HepG2 (cell line): ENCODE results near the gene CHID1. TPM values are rescaled to one million over a fixed set of nuclear protein-coding genes. Genes with fewer than 3 reads are reported as not detected.

Experiments
- ATAC-seq: fragments of 200-7000 bp; cut with Tn5 transposase; 3 replicates; pipeline ENCODE4 v1.9.1; 2020; ENCODE audit warnings: mild to moderate bottlenecking, moderate library complexity
- BruUV-seq: library from RNA; stranded (reverse); fragments of 400-500 nt; replicated peaks from 2 replicates; lab custom pipeline; 2021; lab: Mats Ljungman, UMichigan
- CTCF ChIA-PET: fragments of 300-600 bp; formaldehyde crosslinking; extraction: SDS; loops from one replicate; lab custom pipeline; 2021; ENCODE audit warnings: low total read pairs, inconsistent platforms, low intra/inter-chr PET ratio; lab: Yijun Ruan, JAX
- POLR2A ChIA-PET: fragments of 350-600 bp; sonication (Branson Sonifier 250); formaldehyde crosslinking; loops from one replicate; lab custom pipeline; 2020; ENCODE audit warnings: antibody characterized with exemption, inconsistent platforms; lab: Yijun Ruan, JAX
- DNase-seq: peaks from one replicate; pipeline ENCODE4 v3.0.0-alpha.2; 2015; ENCODE audit warnings: low spot score
- FAIRE-seq: peaks from 3 replicates; lab custom pipeline; 2011; peaks lifted over from hg19 to GRCh38; lab: Jason Lieb, UNC
- H2AFZ ChIP-seq: one replicate; pipeline ENCODE4 v1.6.1; 2011; ENCODE audit warnings: low read length, inconsistent platforms
- H3K27ac ChIP-seq: fragments of 300-600 bp; 3 replicates; pipeline ENCODE4 v1.8.0; 2011; ENCODE audit warnings: mixed run types, mild to moderate bottlenecking, mixed read lengths, low read length, inconsistent platforms; ENCODE audit not compliant: insufficient read depth; ENCODE audit errors: extremely low read length
- H3K27me3 ChIP-seq, 2 experiments: fragments of 200-600 bp in 1 of 2; 2 replicates in 1 of 2; 3 replicates in 1 of 2; pipeline versions ENCODE4 v1.6.0 to v1.8.0; 2011; ENCODE audit warnings: low read length in 2 of 2, mild to moderate bottlenecking in 2 of 2, moderate library complexity in 2 of 2, inconsistent platforms in 1 of 2; ENCODE audit not compliant: insufficient read depth in 2 of 2, control insufficient read depth in 1 of 2
- H3K36me3 ChIP-seq, 2 experiments: fragments of 200-600 bp in 1 of 2; replicated peaks in 1 of 2; 2 replicates in 1 of 2; 3 replicates in 1 of 2; pipeline versions ENCODE4 v1.5.1 to v1.8.0; 2011; ENCODE audit warnings: low read length in 2 of 2, inconsistent platforms in 1 of 2; ENCODE audit not compliant: insufficient read depth in 2 of 2, control insufficient read depth in 1 of 2
- H3K4me1 ChIP-seq: 2 replicates; pipeline ENCODE4 v1.5.1; 2012; ENCODE audit warnings: low read length, inconsistent platforms; ENCODE audit not compliant: insufficient read depth
- H3K4me2 ChIP-seq: 2 replicates; pipeline ENCODE4 v1.6.0; 2011; ENCODE audit warnings: low read depth, low read length, inconsistent platforms
- H3K4me3 ChIP-seq, 3 experiments: fragments of 200-600 bp in 1 of 3; sonication (generic), shearing (Covaris generic) in 1 of 3; replicated peaks in 1 of 3; 2 replicates each; pipeline ENCODE4 v1.5.1; 2011 to 2016; ENCODE audit warnings: low read length in 3 of 3, inconsistent platforms in 2 of 3, low read depth in 2 of 3, mild to moderate bottlenecking in 2 of 3, control low read depth in 1 of 3, mixed read lengths in 1 of 3; ENCODE audit not compliant: insufficient read depth in 1 of 3
- H3K79me2 ChIP-seq: one replicate; pipeline ENCODE4 v1.6.1; 2011; ENCODE audit warnings: low read length, inconsistent platforms; ENCODE audit not compliant: insufficient read depth
- H3K9ac ChIP-seq: 2 replicates; pipeline ENCODE4 v1.6.0; 2011; ENCODE audit warnings: mild to moderate bottlenecking, low read depth, low read length, inconsistent platforms; ENCODE audit not compliant: insufficient read depth
- H3K9me3 ChIP-seq: 2 replicates; pipeline ENCODE4 v1.5.1; 2012; ENCODE audit warnings: mild to moderate bottlenecking, low read length
- H4K20me1 ChIP-seq: 2 replicates; pipeline ENCODE4 v1.6.0; 2011; ENCODE audit warnings: inconsistent platforms, mild to moderate bottlenecking, low read length, moderate library complexity; ENCODE audit not compliant: insufficient read depth
- ARID5B ChIP-seq: IDR thresholded peaks from 2 replicates; pipeline ENCODE4 v1.4.0; 2020; ENCODE audit warnings: mild to moderate bottlenecking, missing genetic modification reagents
- EHMT2 ChIP-seq: fragments of 200-600 bp; sonication (generic); IDR thresholded peaks from 2 replicates; pipeline ENCODE4 v1.7.0; 2017; ENCODE audit warnings: antibody characterized with exemption, low read depth, low read length, borderline replicate concordance
- GRHL1 ChIP-seq: sonication (generic); formaldehyde crosslinking; conservative IDR thresholded peaks from 2 replicates; pipeline ENCODE4 v1.8.0; 2022; ENCODE audit warnings: missing genetic modification reagents
- PRDM15 ChIP-seq: sonication (generic); formaldehyde crosslinking; IDR thresholded peaks from 2 replicates; pipeline ENCODE4 v1.4.0; 2020; ENCODE audit warnings: missing genetic modification reagents
- SRY ChIP-seq: sonication (generic); formaldehyde crosslinking; IDR thresholded peaks from 2 replicates; pipeline ENCODE4 v1.8.0; 2022; ENCODE audit warnings: mild to moderate bottlenecking, missing genetic modification reagents
- ZBTB38 ChIP-seq: sonication (generic); formaldehyde crosslinking; IDR thresholded peaks from 2 replicates; pipeline ENCODE4 v1.5.1; 2020; ENCODE audit warnings: mild to moderate bottlenecking, missing genetic modification reagents
- ZNF225 ChIP-seq: sonication (generic); formaldehyde crosslinking; IDR thresholded peaks from 2 replicates; pipeline ENCODE4 v1.4.0; 2020; ENCODE audit warnings: mild to moderate bottlenecking, missing genetic modification reagents
- ZNF326 ChIP-seq: sonication (generic); formaldehyde crosslinking; IDR thresholded peaks from 2 replicates; pipeline ENCODE4 v1.4.0; 2020; ENCODE audit warnings: missing genetic modification reagents, borderline replicate concordance
- ZSCAN5A ChIP-seq: sonication (generic); formaldehyde crosslinking; IDR thresholded peaks from 2 replicates; pipeline ENCODE4 v1.8.0; 2022; ENCODE audit warnings: mild to moderate bottlenecking, missing genetic modification reagents, borderline replicate concordance
- WGBS: methylation state at CpG from one replicate; pipeline ENCODE4 v1.1.6; 2017; ENCODE audit warnings: low lambda C conversion rate; 5-methylcytosine and 5-hydroxymethylcytosine counted together
- in situ Hi-C: cut with HindIII; loops from 2 replicates; pipeline ENCODE4 v1.10.0; 2017; ENCODE audit warnings: low pct_unique_long_range_greater_than_20kb; ENCODE audit not compliant: extremely low pct_ligation_motif_present
- intact Hi-C: fragments of 100-400 bp; cut with micrococcal nuclease; formaldehyde crosslinking; loops from one replicate; pipeline ENCODE4 v1.10.0; 2022; ENCODE audit not compliant: unreplicated experiment
- polyA plus RNA-seq, 8 experiments: library from polyadenylated mRNA; depleted of rRNA in 3 of 8; stranded (reverse) in 7 of 8; unstranded in 1 of 8; fragments of >200 nt; fragmentation: Illumina TruSeq in 4 of 8; extraction: Trizol in 4 of 8; gene quantifications; 2 replicates each; pipeline versions ENCODE4 v1.2.1 to v1.2.3, GENCODE V29; 2011 to 2016; ENCODE audit warnings: low read depth in 4 of 8, missing spikeins in 1 of 8, mixed read lengths in 1 of 8; ENCODE audit not compliant: insufficient read depth in 1 of 8
- total RNA-seq, 5 experiments: library from RNA; depleted of rRNA; stranded (reverse); fragments of >200 nt; fragmentation: Illumina TruSeq; extraction: Trizol; gene quantifications; 2 replicates each; pipeline ENCODE4 v1.2.3, GENCODE V29; 2016; ENCODE audit warnings: low read depth in 1 of 5

Gene CHID1
- total and polyA plus RNA-seq, 2 of the 13 experiments (the other 11 are each of a cell fraction or from before 2014, with no cell fraction given) = 65.1 to 93.6 TPM

GRCh38 chr11:951507-951906 is 40.9 kb upstream of the CHID1 start (continued):
- TF ChIP-seq GRHL1 (CRISPR knock-in tag) (no peak), ZBTB38 (peak; percentile 82), SRY (CRISPR knock-in tag) (no peak), ZNF225 (CRISPR knock-in tag) (no peak), ZNF326 (CRISPR knock-in tag) (no peak), EHMT2 (no peak), PRDM15 (CRISPR knock-in tag) (peak; percentile 88)

- Histone ChIP-seq H3K4me1 (peaks cover 94% of the 10 kb centered on the region), H3K4me2 (peak overlapping the region; percentile 52), H4K20me1 (no peaks in the 10 kb centered on the region), H3K4me3 (peak overlapping the region in 1 of 3 experiments; percentile 22; a peak in 1 of 6 replicates), H3K79me2 (peaks cover 60% of the 10 kb centered on the region), H2AFZ (no peak overlapping the region), H3K27me3 (no peaks in the 10 kb centered on the region), H3K36me3 (peaks cover 12 to 25% of the 10 kb centered on the region in 2 experiments), H3K9ac (no peak overlapping the region; the same call in 1 of the 2 replicates), H3K27ac (peak overlapping the region; percentile 68), H3K9me3 (no peaks in the 10 kb centered on the region)
- 29% methylated on average over 4 of the region's 4 CpGs for WGBS
- intact Hi-C loops = loop anchor here (2.0 kb wide), 1 partner anchor 37 kb away; the partner anchor contains the start of gene CHID1
- POLR2A ChIA-PET = no interaction called here
- BruUV-seq = no TSS peak
- no peak for ATAC-seq
- FAIRE-seq = no peak
- CTCF ChIA-PET = no interaction called here
- in situ Hi-C loops = no loop called here
- DNase-seq = peak; percentile 54
- TF ChIP-seq ARID5B (peak; percentile 12; the same call in 1 of the 2 replicates), ZSCAN5A (no peak)
These were observed 37.1 kb upstream of the CHID1 start for GRCh38 chr11:947744-948143.
